Trophoblast cell (in vitro differentiated cells and primary cell): ENCODE measurements around the gene GP1BA. TPM values are rescaled to one million over a fixed set of nuclear protein-coding genes. Genes with fewer than 3 reads are reported as not detected.

Experiments
- DNase-seq, 2 donors: peaks; one replicate each; pipeline ENCODE4 v3.0.0-alpha.2; 2016
- H2AFZ ChIP-seq: 2 replicates; pipeline ENCODE4 v1.6.1; 2013; ENCODE audit warnings: low read length, moderate library complexity, mild to moderate bottlenecking; ENCODE audit not compliant: insufficient read depth, poor library complexity
- H2AK5ac ChIP-seq: 2 replicates; pipeline ENCODE4 v1.6.1; 2013; ENCODE audit warnings: mild to moderate bottlenecking, low read length
- H2BK120ac ChIP-seq: 2 replicates; pipeline ENCODE4 v1.6.1; 2013; ENCODE audit warnings: low read length, mild to moderate bottlenecking, moderate library complexity; ENCODE audit not compliant: insufficient read depth, poor library complexity
- H2BK12ac ChIP-seq: 2 replicates; pipeline ENCODE4 v1.6.1; 2013; ENCODE audit warnings: mild to moderate bottlenecking, low read length, moderate library complexity
- H2BK5ac ChIP-seq: 2 replicates; pipeline ENCODE4 v1.6.1; 2013; ENCODE audit warnings: low read length, low read depth, moderate library complexity, mild to moderate bottlenecking; ENCODE audit not compliant: poor library complexity
- H3K14ac ChIP-seq: 2 replicates; pipeline ENCODE4 v1.6.1; 2013; ENCODE audit warnings: mild to moderate bottlenecking, low read length
- H3K18ac ChIP-seq: 2 replicates; pipeline ENCODE4 v1.6.1; 2013; ENCODE audit warnings: mild to moderate bottlenecking, low read length
- H3K23ac ChIP-seq: 2 replicates; pipeline ENCODE4 v1.6.1; 2013; ENCODE audit warnings: low read length
- H3K27ac ChIP-seq: 2 replicates; pipeline ENCODE4 v1.5.1; 2013; ENCODE audit warnings: low read depth, mild to moderate bottlenecking, inconsistent platforms, low read length, moderate library complexity
- H3K27me3 ChIP-seq: 2 replicates; pipeline ENCODE4 v1.6.1; 2013; ENCODE audit warnings: inconsistent platforms, mild to moderate bottlenecking, low read length, moderate library complexity; ENCODE audit not compliant: insufficient read depth
- H3K36me3 ChIP-seq, 2 experiments: 1 replicate in 1 of 2; 2 replicates in 1 of 2; pipeline ENCODE4 v1.6.1; 2013; ENCODE audit warnings: low read length in 2 of 2, mild to moderate bottlenecking in 2 of 2, moderate library complexity in 1 of 2; ENCODE audit not compliant: insufficient read depth in 2 of 2, control insufficient read depth in 1 of 2
- H3K4ac ChIP-seq: 2 replicates; pipeline ENCODE4 v1.6.1; 2013; ENCODE audit warnings: low read depth, mild to moderate bottlenecking, low read length, moderate library complexity
- H3K4me1 ChIP-seq, 2 experiments: 1 replicate in 1 of 2; 2 replicates in 1 of 2; pipeline ENCODE4 v1.6.1; 2013; ENCODE audit warnings: low read length in 2 of 2, mild to moderate bottlenecking in 2 of 2, moderate library complexity in 1 of 2; ENCODE audit not compliant: insufficient read depth in 2 of 2, control insufficient read depth in 1 of 2
- H3K4me2 ChIP-seq: 2 replicates; pipeline ENCODE4 v1.6.1; 2013; ENCODE audit warnings: inconsistent platforms, mild to moderate bottlenecking, low read length, moderate library complexity
- H3K4me3 ChIP-seq: 2 replicates; pipeline ENCODE4 v1.5.1; 2013; ENCODE audit warnings: mild to moderate bottlenecking, low read depth, low read length, inconsistent platforms
- H3K79me1 ChIP-seq: one replicate; pipeline ENCODE4 v1.6.1; 2013; ENCODE audit warnings: low read length
- H3K79me2 ChIP-seq: 2 replicates; pipeline ENCODE4 v1.6.1; 2013; ENCODE audit warnings: low read length, mild to moderate bottlenecking; ENCODE audit not compliant: control insufficient read depth, insufficient read depth, poor library complexity
- H3K9ac ChIP-seq: 2 replicates; pipeline ENCODE4 v1.6.1; 2013; ENCODE audit warnings: mild to moderate bottlenecking, low read length
- H3K9me3 ChIP-seq: 2 replicates; pipeline ENCODE4 v1.6.1; 2013; ENCODE audit warnings: low read depth, mild to moderate bottlenecking, control low read depth, inconsistent platforms, low read length; ENCODE audit not compliant: insufficient read depth
- H4K12ac ChIP-seq: 2 replicates; pipeline ENCODE4 v1.6.1; 2013; ENCODE audit warnings: low read depth, mild to moderate bottlenecking, low read length, moderate library complexity
- H4K8ac ChIP-seq: 2 replicates; pipeline ENCODE4 v1.6.1; 2013; ENCODE audit warnings: low read depth, mild to moderate bottlenecking, low read length, moderate library complexity
- H4K91ac ChIP-seq: one replicate; pipeline ENCODE4 v1.6.1; 2013; ENCODE audit warnings: low read depth, mild to moderate bottlenecking, low read length, moderate library complexity
- WGBS: extraction: QIAGEN DNeasy Blood & Tissue Kit; methylation state at CpG from one replicate; pipeline ENCODE4 v1.1.7; 2013; ENCODE audit warnings: missing lambda C conversion rate; ENCODE audit not compliant: insufficient read length, insufficient coverage; ENCODE audit errors: extremely low coverage; 5-methylcytosine and 5-hydroxymethylcytosine counted together
- polyA plus RNA-seq: library from polyadenylated mRNA; stranded (reverse); fragments of 200-250 nt; gene quantifications from 2 replicates; pipeline ENCODE4 v1.2.3, GENCODE V29; 2013

Gene GP1BA
- polyA plus RNA-seq: 0.05 and 0.14 TPM in 2 replicates

- Histone ChIP-seq H3K36me3 (peaks cover 8 to 12% of the 10 kb centered on the region in 2 experiments), H4K12ac (no peak within 1 kb of the TSS), H3K79me2 (no peaks in the 10 kb centered on the region), H3K18ac (no peak within 1 kb of the TSS), H2BK5ac (no peak within 1 kb of the TSS), H3K4me2 (no peak within 1 kb of the TSS), H3K14ac (no peak within 1 kb of the TSS), H3K4ac (no peak within 1 kb of the TSS), H2AK5ac (no peak within 1 kb of the TSS), H3K79me1 (peaks cover 2% of the 10 kb centered on the region), H2AFZ (no peak within 1 kb of the TSS), H4K8ac (no peak within 1 kb of the TSS), H3K9me3 (peaks cover 2% of the 10 kb centered on the region), H2BK120ac (no peak within 1 kb of the TSS), H2BK12ac (no peak within 1 kb of the TSS), H3K27me3 (no peaks in the 10 kb centered on the region), H3K4me3 (no peak within 1 kb of the TSS), H3K4me1 (no peaks in the 10 kb centered on the region), H3K27ac (no peak within 1 kb of the TSS), H3K9ac (no peak within 1 kb of the TSS), H4K91ac (no peak within 1 kb of the TSS), H3K23ac (no peak within 1 kb of the TSS)
- no peak for DNase-seq
- WGBS: no CpG with 5 or more reads among the region's 14 CpGs
Observed at GRCh38 chr17:4931963-4932362, at the start of gene GP1BA. GP1BA (plus strand) TSS chr17:4932277; CDS start chr17:4932605, 328 bp downstream.

- no peak overlapping the region for H3K4me2 ChIP-seq
- H3K36me3 ChIP-seq: peaks cover 60 to 69% of the 10 kb centered on the region in 2 experiments
- H3K14ac ChIP-seq: no peak overlapping the region
- no peaks in the 10 kb centered on the region for H3K79me2 ChIP-seq
- H2BK12ac ChIP-seq: no peak overlapping the region
- H2AK5ac ChIP-seq: no peak overlapping the region
- H3K4me1 ChIP-seq: no peaks in the 10 kb centered on the region
- H3K79me1 ChIP-seq: no peaks in the 10 kb centered on the region
- H2AFZ ChIP-seq: no peak overlapping the region
- no CpG with 5 or more reads among the region's 4 CpGs for WGBS
- H3K27ac ChIP-seq: no peak overlapping the region
- no peak overlapping the region for H4K12ac ChIP-seq
- H3K23ac ChIP-seq: no peak overlapping the region
- no peak overlapping the region for H3K9ac ChIP-seq
- H3K4ac ChIP-seq: no peak overlapping the region
- no peak overlapping the region for H2BK120ac ChIP-seq
- no peak overlapping the region for H2BK5ac ChIP-seq
- H3K4me3 ChIP-seq: no peak overlapping the region
- H4K8ac ChIP-seq: no peak overlapping the region
- no peak overlapping the region for H3K18ac ChIP-seq
- H3K27me3 ChIP-seq: no peaks in the 10 kb centered on the region
- peaks cover 1% of the 10 kb centered on the region for H3K9me3 ChIP-seq
- H4K91ac ChIP-seq: no peak overlapping the region
- no peak for DNase-seq
Observed at GRCh38 chr17:4884489-4884888, 47.6 kb upstream of the GP1BA start.

GRCh38 chr17:4886830-4887229 lies 45.2 kb upstream of the GP1BA start:
- no peaks in the 10 kb centered on the region for H3K79me2 ChIP-seq
- no peaks in the 10 kb centered on the region for H3K27me3 ChIP-seq
- H3K79me1 ChIP-seq: no peaks in the 10 kb centered on the region
- no peaks in the 10 kb centered on the region for H3K4me1 ChIP-seq
- no peak for DNase-seq
- H3K9me3 ChIP-seq: peaks cover 1% of the 10 kb centered on the region
- H3K4me2 ChIP-seq: no peak overlapping the region
- no peak overlapping the region for H3K4me3 ChIP-seq
- no peak overlapping the region for H4K91ac ChIP-seq
- no peak overlapping the region for H3K4ac ChIP-seq
- H2BK120ac ChIP-seq: no peak overlapping the region
- no peak overlapping the region for H3K14ac ChIP-seq
- no peak overlapping the region for H2BK12ac ChIP-seq
- H4K8ac ChIP-seq: no peak overlapping the region
- H4K12ac ChIP-seq: no peak overlapping the region
- H2AFZ ChIP-seq: no peak overlapping the region
- no peak overlapping the region for H3K18ac ChIP-seq
- H2BK5ac ChIP-seq: no peak overlapping the region
- peaks cover 70 to 77% of the 10 kb centered on the region in 2 experiments for H3K36me3 ChIP-seq
- no peak overlapping the region for H3K9ac ChIP-seq
- H3K23ac ChIP-seq: no peak overlapping the region
- H2AK5ac ChIP-seq: no peak overlapping the region
- no CpG with 5 or more reads among the region's 12 CpGs for WGBS
- H3K27ac ChIP-seq: no peak overlapping the region

GRCh38 chr17:4887581-4887980 lies 44.5 kb upstream of the GP1BA start:
- H3K9me3 ChIP-seq: peaks cover 3% of the 10 kb centered on the region
- no peak overlapping the region for H2BK5ac ChIP-seq
- no peak overlapping the region for H4K12ac ChIP-seq
- H3K9ac ChIP-seq: no peak overlapping the region
- H3K4me1 ChIP-seq: no peaks in the 10 kb centered on the region
- H3K79me1 ChIP-seq: no peaks in the 10 kb centered on the region
- H3K18ac ChIP-seq: no peak overlapping the region
- no peak overlapping the region for H2AFZ ChIP-seq
- no peak overlapping the region for H2BK12ac ChIP-seq
- H3K23ac ChIP-seq: no peak overlapping the region
- no peak overlapping the region for H3K4me2 ChIP-seq
- no peaks in the 10 kb centered on the region for H3K79me2 ChIP-seq
- DNase-seq: no peak
- no peaks in the 10 kb centered on the region for H3K27me3 ChIP-seq
- H3K27ac ChIP-seq: no peak overlapping the region
- H2BK120ac ChIP-seq: no peak overlapping the region
- no peak overlapping the region for H3K4me3 ChIP-seq
- H3K4ac ChIP-seq: no peak overlapping the region
- no peak overlapping the region for H2AK5ac ChIP-seq
- peaks cover 75 to 80% of the 10 kb centered on the region in 2 experiments for H3K36me3 ChIP-seq
- H4K91ac ChIP-seq: no peak overlapping the region
- H4K8ac ChIP-seq: no peak overlapping the region
- H3K14ac ChIP-seq: no peak overlapping the region
- WGBS: no CpG with 5 or more reads among the region's 18 CpGs
